Small intestine (tissue), 7 donors: Measurements from ENCODE around the gene C10orf105. TPM values are rescaled to one million over a fixed set of nuclear protein-coding genes. Genes with fewer than 3 reads are reported as not detected.

Experiments
- DNase-seq, 2 donors: peaks; one replicate each; pipeline versions ENCODE4 v3.0.0 to v3.0.0-alpha.2; 2013
- FAIRE-seq: peaks from 2 replicates; lab custom pipeline; 2012; peaks lifted over from hg19 to GRCh38; lab: Jason Lieb, UNC
- H3K27ac ChIP-seq, 3 donors: one replicate each; pipeline ENCODE4 v1.5.1; 2013; ENCODE audit warnings: low read length in 2 of 3, mild to moderate bottlenecking in 2 of 3, control low read depth in 1 of 3, inconsistent platforms in 1 of 3, low read depth in 1 of 3, moderate library complexity in 1 of 3
- H3K27me3 ChIP-seq, 3 donors: one replicate each; pipeline ENCODE4 v1.6.1; 2013; ENCODE audit warnings: low read length in 3 of 3, inconsistent platforms in 1 of 3; ENCODE audit not compliant: control insufficient read depth in 3 of 3, insufficient read depth in 3 of 3
- H3K36me3 ChIP-seq, 3 donors: one replicate each; pipeline ENCODE4 v1.6.1; 2013; ENCODE audit warnings: low read length in 3 of 3, inconsistent platforms in 1 of 3, low read depth in 1 of 3, mild to moderate bottlenecking in 1 of 3, moderate library complexity in 1 of 3; ENCODE audit not compliant: control insufficient read depth in 3 of 3, insufficient read depth in 2 of 3
- H3K4me1 ChIP-seq, 3 donors: one replicate each; pipeline ENCODE4 v1.6.1; 2013; ENCODE audit warnings: low read length in 2 of 3, inconsistent platforms in 1 of 3, low read depth in 1 of 3, mild to moderate bottlenecking in 1 of 3, moderate library complexity in 1 of 3; ENCODE audit not compliant: control insufficient read depth in 3 of 3, insufficient read depth in 2 of 3
- H3K4me3 ChIP-seq, 3 donors: one replicate each; pipeline ENCODE4 v1.5.1; 2013; ENCODE audit warnings: low read length in 3 of 3, control low read depth in 1 of 3, inconsistent platforms in 1 of 3, low read depth in 1 of 3, mild to moderate bottlenecking in 1 of 3, moderate library complexity in 1 of 3
- H3K9me3 ChIP-seq, 2 donors: one replicate each; pipeline ENCODE4 v1.6.1; 2013; ENCODE audit warnings: low read depth in 1 of 2, low read length in 1 of 2; ENCODE audit not compliant: control insufficient read depth in 2 of 2, insufficient read depth in 1 of 2
- WGBS, 3 donors: extraction: QIAGEN DNeasy Blood & Tissue Kit; methylation state at CpG; one replicate each; pipeline ENCODE4 v1.1.7; 2013; 5-methylcytosine and 5-hydroxymethylcytosine counted together
- polyA plus RNA-seq, 4 donors: library from polyadenylated mRNA; stranded (reverse) in 3 of 4; unstranded in 1 of 4; fragments of 200-250 nt in 3 of 4; fragments of 120-200 nt in 1 of 4; gene quantifications; one replicate each; pipeline versions ENCODE4 v1.2.1 to v1.2.3, GENCODE V29; 2013
- donor health status: healthy with polysubstance abuse.
- donor health status: control.
- donor health status: control.
- donor health status: Bipolar disorder and iron deficiency.
- donor health status: healthy.

The C10orf105 gene
- polyA plus RNA-seq, 4 donors: 0.06 to 0.27 TPM; not detected in 2

GRCh38 chr10:71720288-71720687 is 710 bp upstream of the C10orf105 start:
- DNase-seq (no peak), FAIRE-seq (no peak)
- WGBS, 3 donors: 69 to 86% (median 81%) methylated on average over 4 of the region's 4 CpGs
- H3K4me1 ChIP-seq: no peaks in the 10 kb centered on the region
- H3K4me3 ChIP-seq: no peak overlapping the region
- no peaks in the 10 kb centered on the region for H3K36me3 ChIP-seq
- H3K9me3 ChIP-seq: peaks cover 0 to 4% of the 10 kb centered on the region in 2 donors
- no peaks in the 10 kb centered on the region for H3K27me3 ChIP-seq
- no peak overlapping the region for H3K27ac ChIP-seq

DNA sequence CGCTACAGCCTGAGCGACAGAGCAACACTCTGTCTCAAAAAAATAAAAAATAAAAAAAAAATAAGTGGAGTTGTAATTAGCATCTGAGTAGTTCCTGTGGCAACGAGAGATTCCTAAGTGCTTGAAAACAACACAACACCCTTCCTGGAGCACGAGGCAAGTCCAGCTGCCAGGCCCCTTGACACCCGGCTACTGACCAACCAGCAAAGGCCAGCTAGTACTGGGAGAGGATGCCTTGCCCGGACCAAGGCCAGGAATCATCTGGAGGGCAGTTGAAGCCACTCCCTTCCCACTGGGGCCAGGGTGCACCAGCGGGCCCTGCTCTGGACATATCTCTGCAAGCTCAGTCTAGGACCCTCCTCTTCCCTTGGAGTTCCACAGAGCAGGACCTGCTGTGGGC is 536 bp downstream of the C10orf105 start:
- no peak for DNase-seq
- FAIRE-seq: no peak
- Histone ChIP-seq H3K36me3 (no peaks in the 10 kb centered on the region), H3K4me3 (no peak overlapping the region), H3K27ac (no peak overlapping the region), H3K4me1 (peaks cover 0 to 7% (median 4%) of the 10 kb centered on the region in 3 donors), H3K9me3 (peaks cover 0 to 4% of the 10 kb centered on the region in 2 donors), H3K27me3 (no peaks in the 10 kb centered on the region)
- 63 to 74% (median 73%) methylated on average over 7 of the region's 7 CpGs for WGBS, 3 donors

DNA sequence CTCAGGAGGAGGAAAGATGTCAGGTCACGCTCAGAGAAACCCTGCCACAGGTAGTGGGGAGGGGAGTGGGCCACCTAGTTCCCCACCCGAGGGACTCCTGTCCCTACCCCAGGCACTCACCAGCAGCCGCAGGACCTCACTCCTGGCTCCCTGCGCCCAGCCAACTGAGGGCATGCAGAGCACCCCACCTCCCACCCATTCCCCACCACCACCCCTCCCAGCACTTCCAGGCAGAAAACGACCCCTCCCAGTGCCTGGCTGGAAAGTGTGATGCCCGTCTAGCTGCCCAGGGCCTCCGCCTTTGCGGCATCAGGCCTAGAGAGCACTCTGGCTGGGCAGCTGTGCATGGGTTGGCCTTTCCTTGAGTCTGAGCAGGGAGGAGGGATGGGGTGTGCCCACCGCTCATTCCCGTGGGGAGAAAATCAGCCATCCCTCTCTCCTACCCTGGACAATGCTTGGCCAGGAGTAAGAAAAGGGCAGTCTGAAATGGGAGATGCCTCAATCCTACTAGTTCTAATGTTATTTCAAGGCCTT is 1.3 kb downstream of the C10orf105 start:
- Histone ChIP-seq H3K36me3 (no peaks in the 10 kb centered on the region), H3K9me3 (peaks cover 0 to 4% of the 10 kb centered on the region in 2 donors), H3K4me1 (peaks cover 0 to 15% (median 8%) of the 10 kb centered on the region in 3 donors), H3K27ac (no peak overlapping the region), H3K4me3 (no peak overlapping the region), H3K27me3 (no peaks in the 10 kb centered on the region)
- 81 to 90% (median 89%) methylated on average over 10 of the region's 10 CpGs for WGBS, 3 donors
- no peak for FAIRE-seq
- no peak for DNase-seq

DNA sequence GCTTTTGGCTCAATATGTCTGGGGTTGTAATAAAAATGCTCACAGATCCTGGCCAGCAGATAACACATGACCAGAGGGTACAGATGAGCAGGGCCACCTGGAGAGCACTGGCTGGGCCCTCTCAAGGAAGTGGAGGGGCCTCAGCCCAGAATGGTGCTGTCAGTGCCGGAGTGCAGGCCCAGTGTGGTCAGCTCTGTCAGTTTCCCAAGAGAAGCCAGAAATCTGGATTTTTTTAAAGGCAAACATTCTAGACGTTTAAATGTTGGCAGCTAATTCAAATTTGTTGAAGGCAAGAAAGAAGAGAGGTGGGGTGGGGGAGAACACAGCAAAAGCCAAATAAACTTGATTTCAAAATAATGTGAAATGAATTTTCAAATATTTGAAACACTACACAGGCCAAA is 2.0 kb downstream of the C10orf105 start:
- Histone ChIP-seq H3K9me3 (peaks cover 0 to 1% of the 10 kb centered on the region in 2 donors), H3K4me1 (peaks cover 0 to 21% (median 8%) of the 10 kb centered on the region in 3 donors), H3K27me3 (no peaks in the 10 kb centered on the region), H3K27ac (no peak overlapping the region), H3K36me3 (no peaks in the 10 kb centered on the region), H3K4me3 (no peak overlapping the region)
- DNase-seq (no peak), FAIRE-seq (no peak)
- WGBS, 3 donors: 54 to 82% (median 74%) methylated on average over 2 of the region's 2 CpGs

DNA sequence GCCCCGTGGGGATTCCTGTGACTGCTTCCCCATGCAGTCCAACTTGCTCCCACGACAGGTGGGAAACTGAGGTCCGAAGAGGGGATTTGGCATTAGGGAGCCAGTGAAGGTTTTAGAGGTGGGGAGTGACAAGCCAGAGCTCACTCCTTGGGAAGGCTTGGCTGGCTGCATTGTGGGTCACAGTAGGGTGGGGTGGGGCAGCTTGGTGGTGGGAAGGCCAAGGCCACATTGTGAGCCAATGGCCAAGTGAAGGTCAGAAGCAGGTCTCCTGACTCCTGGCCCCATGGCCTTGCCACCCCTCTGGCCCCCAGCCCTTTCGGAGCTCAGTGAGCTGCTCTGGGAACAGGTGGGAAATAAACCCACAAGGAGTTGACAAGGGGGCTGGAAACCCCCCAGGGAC is 2.5 kb downstream of the C10orf105 start:
- WGBS, 3 donors: 86 to 94% (median 89%) methylated on average over 4 of the region's 4 CpGs
- Histone ChIP-seq H3K9me3 (no peaks in the 10 kb centered on the region), H3K27ac (no peak overlapping the region), H3K27me3 (no peaks in the 10 kb centered on the region), H3K4me3 (no peak overlapping the region), H3K36me3 (no peaks in the 10 kb centered on the region), H3K4me1 (peaks cover 0 to 21% (median 8%) of the 10 kb centered on the region in 3 donors)
- FAIRE-seq (no peak), DNase-seq (no peak)

- DNase-seq (no peak), FAIRE-seq (no peak)
- no peaks in the 10 kb centered on the region for H3K9me3 ChIP-seq
- peaks cover 0 to 21% (median 8%) of the 10 kb centered on the region in 3 donors for H3K4me1 ChIP-seq
- H3K27ac ChIP-seq: no peak overlapping the region
- H3K4me3 ChIP-seq: no peak overlapping the region
- H3K27me3 ChIP-seq: no peaks in the 10 kb centered on the region
- 90 to 96% (median 93%) methylated on average over 5 of the region's 5 CpGs for WGBS, 3 donors
- no peaks in the 10 kb centered on the region for H3K36me3 ChIP-seq
Measured at GRCh38 chr10:71716426-71716825, 3.2 kb downstream of the C10orf105 start.

GRCh38 chr10:71715860-71716259 is 3.7 kb downstream of the C10orf105 start:
- WGBS, 3 donors: 95 to 97% (median 95%) methylated on average over 20 of the region's 20 CpGs
- H3K9me3 ChIP-seq: no peaks in the 10 kb centered on the region
- H3K27me3 ChIP-seq: no peaks in the 10 kb centered on the region
- FAIRE-seq (no peak), DNase-seq (no peak)
- H3K4me1 ChIP-seq: peaks cover 0 to 21% (median 8%) of the 10 kb centered on the region in 3 donors
- no peak overlapping the region for H3K27ac ChIP-seq
- no peak overlapping the region for H3K4me3 ChIP-seq
- H3K36me3 ChIP-seq: no peaks in the 10 kb centered on the region

DNA sequence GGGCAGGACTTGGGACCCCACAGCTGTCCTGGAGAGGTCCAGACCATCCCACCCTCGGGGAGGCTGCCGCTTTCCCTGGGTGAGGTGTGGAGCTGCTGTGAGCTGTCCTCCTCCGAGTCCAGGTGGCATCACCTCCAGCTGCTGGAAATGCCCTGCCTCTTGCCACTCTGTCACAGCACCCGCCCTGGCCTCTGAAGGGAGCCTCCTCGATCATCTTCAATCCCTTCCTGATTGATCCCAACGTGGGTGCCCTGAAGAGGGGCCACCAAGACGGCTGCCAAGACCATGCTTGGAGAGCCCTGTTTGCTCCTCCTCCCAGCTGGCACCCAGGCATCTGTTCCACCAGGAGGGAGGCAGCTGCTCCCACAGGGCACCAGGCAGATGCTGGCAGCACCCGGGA is 4.6 kb downstream of the C10orf105 start:
- Histone ChIP-seq H3K9me3 (no peaks in the 10 kb centered on the region), H3K27ac (peak overlapping the region in 1 of 3 donors; percentile 83), H3K27me3 (no peaks in the 10 kb centered on the region), H3K4me3 (no peak overlapping the region), H3K4me1 (peaks cover 0 to 21% (median 8%) of the 10 kb centered on the region in 3 donors), H3K36me3 (no peaks in the 10 kb centered on the region)
- no peak for DNase-seq
- no peak for FAIRE-seq
- WGBS, 3 donors: 65 to 85% (median 77%) methylated on average over 8 of the region's 8 CpGs

GRCh38 chr10:71714592-71714991 is 5.0 kb downstream of the C10orf105 start:
- FAIRE-seq (no peak), DNase-seq (no peak)
- Histone ChIP-seq H3K4me1 (peaks cover 0 to 21% (median 8%) of the 10 kb centered on the region in 3 donors), H3K9me3 (no peaks in the 10 kb centered on the region), H3K27ac (peak overlapping the region in 2 of 3 donors; percentile 5 to 83), H3K4me3 (no peak overlapping the region), H3K27me3 (no peaks in the 10 kb centered on the region), H3K36me3 (no peaks in the 10 kb centered on the region)
- WGBS, 3 donors: 70 to 79% (median 79%) methylated on average over 5 of the region's 5 CpGs
